Endothelial cell (in vitro differentiated cells): ENCODE measurements around the gene PHKB. TPM values are rescaled to one million over a fixed set of nuclear protein-coding genes. Genes with fewer than 3 reads are reported as not detected.
"Not testable (repeated sequence)": the region's sequence is repeated elsewhere in the genome, so short reads cannot be mapped to it uniquely, and the experiment has no call there.

Source experiments
- DNase-seq: peaks from one replicate; pipeline ENCODE4 v3.0.0; 2021; ENCODE audit warnings: low spot score
- H3K27ac Mint-ChIP-seq: one replicate; pipeline ENCODE4 v1.8.0; 2021; ENCODE audit warnings: mixed read lengths, inconsistent platforms; ENCODE audit not compliant: unreplicated experiment
- H3K27me3 Mint-ChIP-seq: one replicate; pipeline ENCODE4 v1.8.0; 2021; ENCODE audit warnings: mild to moderate bottlenecking, moderate library complexity, mixed read lengths, inconsistent platforms; ENCODE audit not compliant: unreplicated experiment
- H3K36me3 Mint-ChIP-seq: one replicate; pipeline ENCODE4 v1.8.0; 2021; ENCODE audit warnings: mild to moderate bottlenecking, low read depth, mixed read lengths, inconsistent platforms; ENCODE audit not compliant: unreplicated experiment
- H3K4me1 Mint-ChIP-seq: one replicate; pipeline ENCODE4 v1.8.0; 2021; ENCODE audit warnings: mild to moderate bottlenecking, mixed read lengths, inconsistent platforms; ENCODE audit not compliant: unreplicated experiment
- H3K4me3 Mint-ChIP-seq: one replicate; pipeline ENCODE4 v1.8.0; 2021; ENCODE audit warnings: mild to moderate bottlenecking, mixed read lengths, inconsistent platforms; ENCODE audit not compliant: unreplicated experiment
- H3K9me3 Mint-ChIP-seq: one replicate; pipeline ENCODE4 v1.8.0; 2021; ENCODE audit warnings: mixed read lengths, inconsistent platforms; ENCODE audit not compliant: unreplicated experiment
- total RNA-seq: library from RNA; stranded (reverse); fragmentation: NEBNext Ultra II Directional; extraction: Animal tissue kit (Norgen Biotek cat#: 25700); gene quantifications from one replicate; pipeline ENCODE4 v1.2.1, GENCODE V29; 2021; ENCODE audit not compliant: unreplicated experiment
- TF ChIP-seq, protein P1 (sequence below): fragments of 200-600 bp; sonication (generic); IDR thresholded peaks from one replicate; pipeline ENCODE4 v1.5.0; 2021; ENCODE audit warnings: antibody characterized with exemption; ENCODE audit not compliant: unreplicated experiment

PHKB gene
- total RNA-seq, 1 donor from 2014 or later = 125 TPM

DNA sequence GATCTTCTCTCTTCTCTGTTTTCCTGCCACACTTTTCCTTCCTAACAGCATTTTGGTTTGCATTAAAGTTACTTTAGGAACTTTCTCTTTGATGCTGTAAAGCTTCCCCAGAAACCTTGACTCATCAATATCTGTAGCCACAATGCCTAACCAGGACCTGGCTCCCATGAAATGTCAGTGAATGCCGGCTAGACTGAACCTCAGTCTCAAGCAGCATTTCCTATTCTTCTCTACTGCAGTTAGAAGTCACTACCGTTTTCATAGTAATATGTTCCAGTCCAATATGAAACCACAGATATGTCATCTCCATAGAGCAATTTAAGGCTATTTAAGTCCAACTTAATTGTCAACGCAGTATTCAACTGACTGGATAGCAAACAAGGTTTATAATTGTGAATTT lies 29.2 kb upstream of the PHKB start:
- no peak overlapping the region for H3K27ac Mint-ChIP-seq
- DNase-seq = no peak
- H3K4me3 Mint-ChIP-seq = peak overlapping the region; percentile 19
- no peaks in the 10 kb centered on the region for H3K4me1 Mint-ChIP-seq
- H3K9me3 Mint-ChIP-seq = no peaks in the 10 kb centered on the region
- TF ChIP-seq, protein P1, sequence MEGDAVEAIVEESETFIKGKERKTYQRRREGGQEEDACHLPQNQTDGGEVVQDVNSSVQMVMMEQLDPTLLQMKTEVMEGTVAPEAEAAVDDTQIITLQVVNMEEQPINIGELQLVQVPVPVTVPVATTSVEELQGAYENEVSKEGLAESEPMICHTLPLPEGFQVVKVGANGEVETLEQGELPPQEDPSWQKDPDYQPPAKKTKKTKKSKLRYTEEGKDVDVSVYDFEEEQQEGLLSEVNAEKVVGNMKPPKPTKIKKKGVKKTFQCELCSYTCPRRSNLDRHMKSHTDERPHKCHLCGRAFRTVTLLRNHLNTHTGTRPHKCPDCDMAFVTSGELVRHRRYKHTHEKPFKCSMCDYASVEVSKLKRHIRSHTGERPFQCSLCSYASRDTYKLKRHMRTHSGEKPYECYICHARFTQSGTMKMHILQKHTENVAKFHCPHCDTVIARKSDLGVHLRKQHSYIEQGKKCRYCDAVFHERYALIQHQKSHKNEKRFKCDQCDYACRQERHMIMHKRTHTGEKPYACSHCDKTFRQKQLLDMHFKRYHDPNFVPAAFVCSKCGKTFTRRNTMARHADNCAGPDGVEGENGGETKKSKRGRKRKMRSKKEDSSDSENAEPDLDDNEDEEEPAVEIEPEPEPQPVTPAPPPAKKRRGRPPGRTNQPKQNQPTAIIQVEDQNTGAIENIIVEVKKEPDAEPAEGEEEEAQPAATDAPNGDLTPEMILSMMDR = no peak
- peaks cover 2% of the 10 kb centered on the region for H3K27me3 Mint-ChIP-seq
- peaks cover 16% of the 10 kb centered on the region for H3K36me3 Mint-ChIP-seq

DNA sequence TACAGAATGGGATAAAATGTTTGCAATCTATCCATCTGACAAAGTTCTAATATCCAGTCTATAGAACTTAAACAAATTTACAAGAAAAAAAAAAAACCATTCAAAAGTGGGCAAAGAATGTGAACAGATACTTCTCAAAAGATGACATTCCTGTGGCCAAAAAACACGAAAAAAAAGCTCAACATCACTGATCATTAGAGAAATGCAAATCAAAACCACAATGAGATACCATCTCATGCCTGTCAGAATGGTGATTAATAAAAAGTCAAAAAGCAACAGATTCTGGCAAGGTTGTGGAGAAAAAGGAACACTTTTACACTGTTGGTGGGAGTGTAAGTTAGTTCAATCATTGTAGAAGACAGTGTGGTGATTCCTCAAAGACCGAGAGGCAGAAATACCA lies 26.9 kb upstream of the PHKB start:
- H3K27me3 Mint-ChIP-seq, H3K9me3 Mint-ChIP-seq, H3K4me1 Mint-ChIP-seq, DNase-seq, H3K4me3 Mint-ChIP-seq, H3K27ac Mint-ChIP-seq: not testable (repeated sequence)
- H3K36me3 Mint-ChIP-seq = peaks cover 23% of the 10 kb centered on the region

DNA sequence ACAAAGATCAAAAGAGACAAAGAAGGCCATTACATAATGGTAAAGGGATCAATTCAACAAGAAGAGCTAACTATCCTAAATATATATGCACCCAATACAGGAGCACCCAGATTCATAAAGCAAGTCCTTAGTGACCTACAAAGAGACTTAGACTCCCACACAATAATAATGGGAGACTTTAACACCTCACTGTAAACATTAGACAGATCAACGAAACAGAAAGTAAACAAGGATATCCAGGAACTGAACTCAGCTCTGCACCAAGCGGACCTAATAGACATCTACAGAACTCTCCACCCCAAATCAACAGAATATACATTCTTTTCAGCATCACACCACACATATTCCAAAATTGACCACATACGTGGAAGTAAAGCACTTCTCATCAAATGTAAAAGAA lies 21.1 kb upstream of the PHKB start:
- peaks cover 38% of the 10 kb centered on the region for H3K36me3 Mint-ChIP-seq
- H3K4me1 Mint-ChIP-seq, H3K9me3 Mint-ChIP-seq, H3K27ac Mint-ChIP-seq, H3K27me3 Mint-ChIP-seq, DNase-seq, H3K4me3 Mint-ChIP-seq: not testable (repeated sequence)

DNA sequence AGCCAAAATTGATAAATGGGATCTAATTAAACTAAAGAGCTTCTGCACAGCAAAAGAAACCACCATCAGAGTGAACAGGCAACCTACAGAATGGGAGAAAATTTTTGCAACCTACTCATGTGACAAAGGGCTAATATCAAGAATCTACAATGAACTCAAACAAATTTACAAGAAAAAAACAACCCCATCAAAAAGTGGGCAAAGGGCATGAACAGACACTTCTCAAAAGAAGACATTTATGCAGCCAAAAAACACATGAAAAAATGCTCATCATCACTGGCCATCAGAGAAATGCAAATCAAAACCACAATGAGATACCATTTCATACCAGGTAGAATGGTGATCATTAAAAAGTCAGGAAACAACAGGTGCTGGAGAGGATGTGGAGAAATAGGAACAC lies 18.2 kb upstream of the PHKB start:
- peaks cover 40% of the 10 kb centered on the region for H3K36me3 Mint-ChIP-seq
- not testable (repeated sequence) for DNase-seq, H3K27ac Mint-ChIP-seq, H3K27me3 Mint-ChIP-seq, H3K4me1 Mint-ChIP-seq, H3K9me3 Mint-ChIP-seq, H3K4me3 Mint-ChIP-seq

DNA sequence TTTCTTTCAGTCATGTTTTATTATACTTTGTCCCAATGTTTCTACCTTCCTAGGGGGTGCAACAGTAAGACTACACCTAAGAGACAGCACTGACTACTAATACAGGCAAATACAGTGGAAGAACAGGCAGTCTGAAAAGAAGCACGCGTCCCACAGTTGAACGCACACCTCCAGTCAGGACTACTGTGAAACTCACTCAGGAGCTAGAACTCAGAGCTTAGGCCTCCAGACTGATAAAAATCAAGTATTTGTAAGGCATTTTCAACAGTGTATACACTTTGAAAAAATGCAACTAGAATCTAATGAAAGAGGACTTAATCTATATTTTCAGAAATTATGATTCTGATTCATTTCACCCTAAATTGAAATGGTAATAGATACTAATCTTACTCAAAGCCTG lies 14.7 kb upstream of the PHKB start:
- Mint-ChIP-seq H3K36me3 (peaks cover 23% of the 10 kb centered on the region), H3K27me3 (peaks cover 3% of the 10 kb centered on the region), H3K4me1 (no peaks in the 10 kb centered on the region), H3K9me3 (no peaks in the 10 kb centered on the region), H3K4me3 (no peak overlapping the region), H3K27ac (no peak overlapping the region)
- TF ChIP-seq, protein P1 = no peak
- DNase-seq = no peak

DNA sequence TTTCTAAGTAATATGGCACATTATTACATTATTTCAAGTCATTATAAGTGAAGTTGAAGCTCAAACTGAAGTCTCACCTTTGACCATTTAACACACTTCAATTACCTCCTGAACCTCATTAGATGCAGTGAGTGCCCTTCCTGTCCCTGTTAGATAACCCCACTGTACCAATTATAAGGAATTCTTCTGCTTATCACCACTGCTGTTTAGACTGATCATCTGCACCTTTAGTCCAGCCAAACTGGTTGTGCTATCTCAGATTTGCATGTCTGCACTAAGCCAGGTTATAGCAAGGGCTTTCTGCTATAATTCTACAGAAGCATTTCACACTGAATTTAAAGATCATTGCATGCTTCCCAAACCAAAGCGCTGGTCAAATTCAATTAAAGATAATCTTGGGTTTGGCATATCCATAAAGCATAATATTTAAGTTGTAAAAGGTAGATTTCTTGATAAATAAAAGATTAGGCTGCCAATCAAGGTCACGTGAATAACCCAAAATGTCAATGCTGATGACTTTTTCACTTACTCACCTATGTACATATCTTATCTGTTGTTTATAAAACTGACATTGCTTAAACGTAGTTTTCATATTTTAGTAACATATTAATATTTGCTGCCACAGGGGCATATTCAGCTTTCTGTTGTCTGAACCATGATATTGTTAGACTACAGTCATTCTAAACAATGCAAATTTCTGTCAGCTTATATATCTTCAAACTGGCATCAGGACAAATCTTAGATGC lies 12.1 kb upstream of the PHKB start:
- TF ChIP-seq, protein P1 = no peak
- Mint-ChIP-seq H3K27ac (no peak overlapping the region), H3K36me3 (peaks cover 15% of the 10 kb centered on the region), H3K4me3 (no peak overlapping the region), H3K9me3 (no peaks in the 10 kb centered on the region), H3K4me1 (no peaks in the 10 kb centered on the region), H3K27me3 (no peaks in the 10 kb centered on the region)
- DNase-seq = no peak
